NOMO-1 treated with dmso at 0.1 percent for 144 hours (cell line): Measurements from ENCODE around the gene INPP5E.

Source experiments
- DNase-seq: peaks from one replicate; lab custom pipeline; 2025; ENCODE audit not compliant: unreplicated experiment; lab: John Stamatoyannopoulos, UW

Gene INPP5E

DNA sequence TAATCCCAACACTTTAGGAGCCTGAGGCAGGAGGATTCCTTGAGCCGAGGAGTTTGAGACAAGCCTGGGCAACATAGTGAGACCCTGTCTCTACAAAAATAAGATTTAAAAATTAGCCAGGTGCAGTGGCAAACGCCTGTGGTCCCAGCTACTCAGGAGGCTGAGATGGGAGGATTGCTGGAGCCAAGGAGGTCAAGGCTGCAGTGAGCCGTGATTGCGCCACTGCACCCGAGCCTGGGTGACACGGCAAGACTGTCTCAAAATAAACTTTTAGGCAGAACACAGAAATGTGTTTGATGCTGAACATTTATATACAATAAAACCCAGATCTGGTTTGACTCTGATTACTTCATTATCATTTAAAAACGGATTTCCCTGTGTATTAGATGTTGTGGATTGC, 34.2 kb downstream of the INPP5E start:
- no peak for DNase-seq

GRCh38 chr9:136404801-136405136, 34.9 kb downstream of the INPP5E start:
- DNase-seq = no peak

GRCh38 chr9:136403915-136404800, 35.5 kb downstream of the INPP5E start:
- DNase-seq = peak; percentile 19

- no peak for DNase-seq
Observed at GRCh38 chr9:136403538-136403914, 36.1 kb downstream of the INPP5E start.

GRCh38 chr9:136402067-136402466, 37.6 kb downstream of the INPP5E start:
- no peak for DNase-seq

DNA sequence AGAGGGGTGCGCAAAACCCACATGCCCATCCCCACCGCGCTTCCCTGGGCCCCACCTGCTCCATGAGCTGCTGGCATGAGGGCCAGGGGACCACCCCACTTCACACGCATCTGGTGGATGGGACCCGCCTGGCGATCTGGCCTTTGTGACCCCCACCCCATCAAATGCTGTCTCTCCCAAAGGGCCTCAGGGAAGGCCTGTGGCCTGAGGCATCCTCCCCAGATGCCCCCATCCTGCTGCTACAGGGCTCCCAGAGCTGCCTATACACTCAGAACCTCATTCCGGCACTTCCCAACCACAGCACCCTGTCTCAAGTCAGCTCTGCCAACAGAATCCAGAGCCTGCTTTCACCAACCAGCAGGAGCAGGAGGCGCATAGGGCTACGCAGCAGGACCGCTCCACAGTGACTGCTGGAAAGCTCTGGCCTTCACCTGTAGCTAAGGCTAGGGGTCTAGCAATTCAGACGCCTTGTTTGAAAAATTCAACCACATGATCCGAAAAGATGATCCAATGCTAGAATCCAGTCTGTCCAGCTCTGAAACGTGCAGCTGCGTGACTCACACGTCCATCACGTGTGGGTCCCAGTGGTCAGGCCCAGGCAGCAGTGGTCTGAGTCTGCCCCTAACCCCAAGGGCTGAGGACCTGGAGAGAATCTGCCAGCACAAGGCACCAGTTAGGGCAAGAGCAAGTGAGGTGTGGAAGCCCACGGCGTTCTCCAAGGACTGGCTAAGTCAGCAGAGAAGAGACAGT, 38.3 kb downstream of the INPP5E start:
- no peak for DNase-seq

DNA sequence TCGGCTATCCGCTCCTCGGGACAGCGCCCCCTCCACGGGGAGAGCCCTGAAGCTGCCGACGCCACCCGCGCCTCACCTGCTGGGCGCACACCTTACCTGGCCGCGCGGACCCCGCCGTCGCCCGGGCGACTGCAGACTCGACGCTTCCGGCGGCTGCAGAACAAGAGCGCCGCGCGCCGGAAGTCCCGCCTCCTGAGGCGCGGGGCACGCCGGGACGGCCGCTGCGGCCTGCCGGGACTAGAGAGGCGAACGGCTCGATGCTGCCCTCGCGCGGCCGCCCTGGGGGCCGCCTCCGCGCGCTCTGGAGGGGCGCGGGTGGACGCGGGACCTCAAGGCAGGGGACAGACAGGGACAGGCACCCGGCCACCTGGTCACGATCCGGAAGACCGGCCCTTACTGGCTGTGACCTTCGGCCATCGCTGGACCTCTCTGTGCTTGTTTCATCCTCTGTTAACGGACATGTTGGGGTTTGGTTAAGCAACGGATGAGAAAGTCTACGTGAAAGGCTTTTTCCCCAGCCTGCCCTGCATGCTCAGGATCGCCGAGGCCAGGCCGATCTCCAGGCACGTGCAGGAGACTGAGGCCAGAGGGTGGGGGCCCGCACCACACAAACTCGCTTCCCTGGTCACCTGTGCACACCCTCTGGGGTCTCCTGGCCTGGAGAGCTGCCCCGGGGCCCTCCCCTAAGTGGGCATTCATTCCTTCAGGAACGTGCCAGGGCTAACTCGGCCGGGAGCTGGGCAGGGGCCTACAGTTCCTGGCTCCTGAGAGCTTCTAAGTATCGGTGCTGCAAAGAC, 39.4 kb downstream of the INPP5E start, which contains the start of gene SNAPC4:
SNAPC4 (minus strand) TSS at position 133 of the 797 bp plus-strand sequence. CDS start 1,742 bp downstream, outside the sequence.
- peak; percentile 89 for DNase-seq

DNA sequence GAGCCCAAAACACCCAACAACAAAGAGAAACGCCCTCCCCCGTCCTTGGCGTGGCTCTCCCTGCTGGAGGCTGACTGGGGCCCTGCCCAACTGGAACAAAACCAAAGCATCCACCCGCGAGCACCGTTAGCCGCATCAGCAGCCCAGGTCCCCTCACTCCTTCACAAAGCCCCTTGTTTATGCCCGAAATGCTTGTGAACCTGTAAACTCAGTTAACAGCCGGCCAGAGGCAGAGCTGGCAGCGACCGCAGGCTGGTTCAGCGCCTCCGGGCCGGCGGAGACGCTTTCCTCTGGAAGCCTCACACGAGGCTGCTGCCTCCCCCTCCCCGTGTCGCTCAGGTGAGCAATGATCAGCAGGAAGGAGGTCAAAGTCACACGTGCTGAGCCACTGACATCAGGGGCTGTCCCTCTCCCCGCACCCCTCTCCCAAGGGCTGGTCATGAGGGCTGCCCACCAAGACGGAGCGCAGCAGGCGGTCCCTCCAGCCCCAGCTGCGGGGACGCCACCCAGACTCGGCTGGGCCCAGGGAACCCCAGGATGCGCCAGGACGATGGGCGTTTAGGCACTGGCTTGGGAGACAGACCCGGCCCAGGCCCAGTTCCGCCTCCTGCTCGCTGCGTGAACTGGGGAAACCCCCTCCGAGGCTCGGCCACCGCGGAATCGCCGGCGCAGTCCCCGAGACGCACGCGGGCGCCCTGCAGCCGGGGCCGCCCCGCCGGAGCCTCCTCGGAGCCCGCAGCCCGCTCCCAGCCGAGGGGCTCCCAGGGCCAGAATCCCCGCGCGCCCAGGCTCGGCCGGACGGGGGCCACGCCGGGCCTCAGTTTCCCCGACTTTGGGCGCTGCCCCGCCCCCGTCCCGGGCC, 40.2 kb downstream of the INPP5E start:
- no peak for DNase-seq

GRCh38 chr9:136398286-136398685, 41.4 kb downstream of the INPP5E start:
- DNase-seq = no peak

DNA sequence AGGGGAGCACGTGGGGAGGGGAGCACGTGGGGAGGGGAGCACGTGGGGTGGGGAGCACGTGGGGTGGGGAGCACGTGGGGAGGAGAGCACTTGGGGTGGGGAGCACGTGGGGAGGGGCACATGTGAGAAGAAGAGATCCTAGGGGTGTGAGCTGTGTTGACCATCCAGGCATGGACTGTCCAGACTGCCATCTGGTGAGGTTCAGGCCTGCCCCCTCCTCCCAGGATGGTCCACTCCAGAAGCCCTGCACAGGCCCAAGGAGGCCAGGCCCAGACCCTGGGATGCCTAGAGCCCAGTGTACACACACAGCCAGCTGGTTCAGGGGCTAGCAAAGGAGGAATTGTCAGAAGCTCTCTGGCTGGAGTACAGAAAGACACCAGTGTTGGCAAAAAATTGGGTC, 42.0 kb downstream of the INPP5E start:
- DNase-seq = no peak

GRCh38 chr9:136396219-136396515, 43.5 kb downstream of the INPP5E start:
- DNase-seq = no peak

DNA sequence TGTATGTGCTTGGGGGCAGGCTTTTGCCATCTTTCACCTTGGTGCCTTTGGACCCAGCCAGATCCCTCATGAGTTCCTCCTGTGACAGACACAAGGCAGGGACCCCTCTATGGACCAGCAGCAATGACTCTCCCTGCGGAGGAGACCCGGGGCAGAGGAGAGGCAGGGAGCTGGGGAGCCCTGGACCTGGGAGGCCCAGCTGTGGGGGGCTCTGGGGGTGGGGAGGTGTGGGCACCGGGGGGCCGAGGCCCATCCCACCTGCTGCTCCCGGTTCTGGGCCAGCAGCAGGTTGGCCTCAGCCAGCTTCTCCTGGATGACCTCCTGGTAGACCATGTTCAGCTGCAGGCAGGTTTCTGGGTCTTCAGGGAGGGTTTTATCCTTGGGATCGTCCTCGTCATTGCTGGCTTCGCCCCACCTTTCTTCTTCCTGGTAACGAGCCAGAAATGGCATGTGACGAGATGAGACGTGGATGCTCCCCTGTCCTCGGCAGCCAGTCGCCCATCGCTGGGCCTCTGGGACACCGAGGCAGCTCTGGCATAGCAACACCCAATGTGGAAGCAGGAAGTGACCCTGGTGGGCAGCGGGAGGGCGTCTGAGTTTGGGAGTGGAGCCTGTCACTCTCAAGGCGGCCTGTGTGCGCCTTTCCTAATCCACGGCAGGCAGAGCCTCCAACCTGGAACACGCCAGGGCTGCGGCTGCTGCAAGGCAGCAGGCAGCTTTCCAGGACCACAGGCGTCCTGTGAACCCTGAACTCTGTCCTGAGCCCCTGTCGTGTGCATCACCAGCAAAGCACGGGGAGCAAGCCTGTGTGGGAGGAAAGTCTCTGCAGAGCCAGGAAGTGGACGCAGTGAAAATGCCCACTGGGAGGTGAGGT, 44.1 kb downstream of the INPP5E start:
- DNase-seq = no peak

- no peak for DNase-seq
Observed at GRCh38 chr9:136395020-136395340, 44.7 kb downstream of the INPP5E start.

DNA sequence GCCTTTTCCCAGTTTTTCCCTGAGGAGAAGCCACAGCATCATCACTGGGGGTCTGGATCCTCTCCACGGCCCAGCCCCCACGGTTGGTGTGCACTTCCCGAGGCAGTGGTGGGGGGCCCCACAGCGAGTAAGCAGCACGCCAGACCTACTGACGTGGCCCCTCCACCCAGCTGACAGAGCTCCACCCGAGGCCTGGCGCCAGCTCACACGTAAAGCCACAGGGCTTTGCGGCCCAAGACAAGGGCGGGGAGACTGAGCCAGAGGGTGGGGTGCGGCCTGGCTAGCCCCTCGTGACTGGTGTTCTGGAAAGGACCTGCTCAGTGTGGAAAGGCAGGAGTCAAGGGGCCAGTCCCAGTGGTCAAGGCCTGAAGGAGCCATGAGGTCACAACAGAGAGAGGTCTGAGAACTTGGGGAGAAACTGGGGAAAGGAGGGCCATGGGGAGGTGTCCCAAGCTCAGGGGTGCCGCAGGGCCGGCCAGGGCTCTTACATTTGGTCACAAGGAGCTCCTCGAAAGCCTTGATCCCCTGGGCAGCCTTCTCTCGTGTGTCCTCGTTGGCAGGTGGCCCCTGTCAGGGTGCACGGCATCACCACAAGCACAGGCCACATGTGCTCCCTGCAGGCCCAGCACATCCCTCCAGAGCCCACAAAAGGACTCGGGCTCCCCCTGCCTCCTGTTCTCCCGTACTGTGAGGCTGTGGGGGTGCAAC, 45.2 kb downstream of the INPP5E start:
- no peak for DNase-seq

DNA sequence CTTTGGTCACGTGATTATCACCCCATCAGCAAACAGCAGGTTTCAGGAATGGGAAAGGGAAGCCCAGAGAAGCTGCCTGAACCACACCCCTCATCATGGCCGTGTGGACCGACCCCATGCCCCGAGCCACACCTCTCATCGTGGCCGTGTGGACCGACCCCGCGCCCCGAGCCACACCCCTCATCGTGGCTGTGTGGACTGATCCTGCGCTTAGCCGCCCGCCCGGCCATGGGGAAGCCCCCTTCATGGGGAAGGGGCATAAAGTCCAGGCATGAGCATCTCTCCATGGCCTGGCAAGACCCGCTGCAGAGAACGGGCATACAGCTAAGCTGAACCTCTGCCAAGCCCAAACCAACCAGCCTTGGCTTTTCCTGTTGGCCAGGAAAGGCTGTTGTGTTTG, 46.1 kb downstream of the INPP5E start:
- no peak for DNase-seq

DNA sequence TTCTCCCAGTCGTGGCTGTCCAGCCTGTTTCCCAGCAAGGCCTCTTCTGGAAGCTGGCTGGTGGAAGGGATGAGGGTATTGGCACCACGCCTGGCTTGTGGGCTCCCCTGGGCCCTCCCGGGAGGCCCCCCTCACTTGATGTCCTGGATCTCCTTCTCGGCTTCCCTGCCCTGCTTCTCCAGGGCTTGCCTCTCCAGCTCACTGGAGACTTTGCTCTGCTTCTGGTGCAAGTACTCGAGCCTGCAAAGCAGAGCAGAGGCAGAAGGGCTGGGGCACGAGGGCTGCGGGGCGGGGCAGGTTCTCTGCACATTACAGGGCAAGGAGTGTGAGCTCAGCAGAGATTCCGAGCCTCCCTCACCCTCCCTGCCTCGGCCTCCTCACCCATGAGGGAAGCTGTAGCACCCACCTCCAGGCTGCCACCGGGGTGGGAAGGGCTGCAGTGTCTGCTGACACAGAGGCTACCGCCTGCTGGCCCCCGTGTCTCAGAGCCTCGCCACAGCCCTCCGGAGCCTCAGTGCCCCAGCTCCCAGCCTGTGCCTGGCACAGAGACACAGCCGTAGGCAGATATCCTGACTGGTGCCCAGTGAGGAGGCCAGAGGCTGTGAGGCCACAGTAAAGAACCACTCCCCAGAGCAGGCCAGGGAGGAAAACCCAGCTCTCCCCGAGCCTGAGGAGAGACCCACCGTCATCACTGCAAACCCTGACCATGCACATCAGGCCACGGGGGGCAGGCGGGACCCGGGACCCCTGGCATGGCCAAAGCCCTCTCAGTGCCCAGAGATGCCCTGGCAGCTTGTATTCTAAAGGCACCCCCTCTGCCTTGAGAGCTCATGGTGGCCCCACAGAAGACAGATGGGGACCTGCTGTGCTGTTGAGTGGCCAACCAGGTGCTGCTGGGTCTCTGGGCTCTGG, 46.9 kb downstream of the INPP5E start:
- DNase-seq = no peak

DNA sequence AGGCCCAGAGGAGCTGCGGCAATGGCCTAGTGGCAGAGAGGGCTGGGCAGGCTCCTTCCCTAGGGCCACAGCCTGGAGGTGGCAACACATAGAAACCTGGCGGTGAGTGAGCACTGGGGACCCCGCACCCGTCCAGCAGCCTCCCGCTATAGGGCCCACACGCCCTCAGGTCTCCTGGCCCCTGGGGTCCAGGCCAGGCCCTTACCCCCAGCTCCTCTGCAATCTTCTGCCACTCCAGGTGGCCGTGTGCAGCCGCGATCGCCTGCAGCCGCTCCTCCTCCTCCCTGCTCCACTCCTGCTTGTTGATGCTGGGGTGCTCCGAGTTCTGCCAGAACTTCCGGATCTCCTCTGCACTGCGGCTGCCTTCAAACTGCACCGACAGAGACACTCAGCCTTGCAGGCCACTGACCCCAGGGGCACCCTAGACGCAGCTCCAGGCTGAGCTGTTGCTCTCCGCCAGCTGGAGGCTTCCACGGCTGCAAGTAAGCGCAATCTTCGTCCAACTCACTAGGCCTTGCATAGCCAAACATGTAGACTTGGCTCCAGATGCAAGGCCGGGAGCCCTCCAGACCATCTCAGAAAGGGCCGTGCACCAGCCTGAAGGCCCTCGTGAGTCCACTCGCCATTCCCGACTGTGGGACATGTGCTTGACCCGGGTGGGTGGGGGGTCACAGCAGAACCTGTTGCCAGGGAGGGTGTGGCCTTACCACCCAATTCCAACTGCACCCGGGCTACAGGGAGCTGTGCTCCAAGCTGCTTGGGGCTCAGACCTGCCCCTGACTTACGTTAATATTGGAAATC, 47.7 kb downstream of the INPP5E start:
- no peak for DNase-seq
